Endothelial cell (in vitro differentiated cells): ENCODE results near the gene PXDN. TPM values are rescaled to one million over a fixed set of nuclear protein-coding genes. Genes with fewer than 3 reads are reported as not detected.

Source experiments
- DNase-seq: peaks from one replicate; pipeline ENCODE4 v3.0.0; 2021; ENCODE audit warnings: low spot score
- H3K27ac Mint-ChIP-seq: one replicate; pipeline ENCODE4 v1.8.0; 2021; ENCODE audit warnings: mixed read lengths, inconsistent platforms; ENCODE audit not compliant: unreplicated experiment
- H3K27me3 Mint-ChIP-seq: one replicate; pipeline ENCODE4 v1.8.0; 2021; ENCODE audit warnings: mild to moderate bottlenecking, moderate library complexity, mixed read lengths, inconsistent platforms; ENCODE audit not compliant: unreplicated experiment
- H3K36me3 Mint-ChIP-seq: one replicate; pipeline ENCODE4 v1.8.0; 2021; ENCODE audit warnings: mild to moderate bottlenecking, low read depth, mixed read lengths, inconsistent platforms; ENCODE audit not compliant: unreplicated experiment
- H3K4me1 Mint-ChIP-seq: one replicate; pipeline ENCODE4 v1.8.0; 2021; ENCODE audit warnings: mild to moderate bottlenecking, mixed read lengths, inconsistent platforms; ENCODE audit not compliant: unreplicated experiment
- H3K4me3 Mint-ChIP-seq: one replicate; pipeline ENCODE4 v1.8.0; 2021; ENCODE audit warnings: mild to moderate bottlenecking, mixed read lengths, inconsistent platforms; ENCODE audit not compliant: unreplicated experiment
- H3K9me3 Mint-ChIP-seq: one replicate; pipeline ENCODE4 v1.8.0; 2021; ENCODE audit warnings: mixed read lengths, inconsistent platforms; ENCODE audit not compliant: unreplicated experiment
- total RNA-seq: library from RNA; stranded (reverse); fragmentation: NEBNext Ultra II Directional; extraction: Animal tissue kit (Norgen Biotek cat#: 25700); gene quantifications from one replicate; pipeline ENCODE4 v1.2.1, GENCODE V29; 2021; ENCODE audit not compliant: unreplicated experiment
- TF ChIP-seq, protein P1 (sequence below): fragments of 200-600 bp; sonication (generic); IDR thresholded peaks from one replicate; pipeline ENCODE4 v1.5.0; 2021; ENCODE audit warnings: antibody characterized with exemption; ENCODE audit not compliant: unreplicated experiment

The PXDN gene
- total RNA-seq, 1 donor from 2014 or later, result 521 TPM

DNA sequence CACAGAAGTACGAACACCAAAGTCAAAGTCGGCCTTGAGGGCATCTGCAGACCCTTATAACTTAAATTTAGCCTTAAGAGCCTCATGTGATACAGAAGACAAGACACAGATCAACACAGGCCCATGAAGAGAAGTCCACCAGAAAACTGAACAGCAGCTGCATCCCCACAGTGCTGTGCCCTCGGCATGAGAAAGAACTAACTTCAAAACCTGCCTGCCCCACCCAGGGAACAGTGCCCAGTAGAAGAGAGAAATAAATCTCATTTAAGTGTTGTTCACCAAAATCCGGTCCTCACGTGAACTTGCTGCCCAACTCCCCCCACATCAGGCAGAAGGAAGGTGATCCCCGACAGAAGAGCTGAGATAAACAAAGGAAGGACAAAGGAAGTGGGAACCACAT lies 73.7 kb downstream of the PXDN start:
- no peak overlapping the region for H3K4me3 Mint-ChIP-seq
- peaks cover 55% of the 10 kb centered on the region for H3K36me3 Mint-ChIP-seq
- H3K9me3 Mint-ChIP-seq, result no peaks in the 10 kb centered on the region
- peaks cover 8% of the 10 kb centered on the region for H3K27me3 Mint-ChIP-seq
- peaks cover 23% of the 10 kb centered on the region for H3K4me1 Mint-ChIP-seq
- TF ChIP-seq, protein P1, sequence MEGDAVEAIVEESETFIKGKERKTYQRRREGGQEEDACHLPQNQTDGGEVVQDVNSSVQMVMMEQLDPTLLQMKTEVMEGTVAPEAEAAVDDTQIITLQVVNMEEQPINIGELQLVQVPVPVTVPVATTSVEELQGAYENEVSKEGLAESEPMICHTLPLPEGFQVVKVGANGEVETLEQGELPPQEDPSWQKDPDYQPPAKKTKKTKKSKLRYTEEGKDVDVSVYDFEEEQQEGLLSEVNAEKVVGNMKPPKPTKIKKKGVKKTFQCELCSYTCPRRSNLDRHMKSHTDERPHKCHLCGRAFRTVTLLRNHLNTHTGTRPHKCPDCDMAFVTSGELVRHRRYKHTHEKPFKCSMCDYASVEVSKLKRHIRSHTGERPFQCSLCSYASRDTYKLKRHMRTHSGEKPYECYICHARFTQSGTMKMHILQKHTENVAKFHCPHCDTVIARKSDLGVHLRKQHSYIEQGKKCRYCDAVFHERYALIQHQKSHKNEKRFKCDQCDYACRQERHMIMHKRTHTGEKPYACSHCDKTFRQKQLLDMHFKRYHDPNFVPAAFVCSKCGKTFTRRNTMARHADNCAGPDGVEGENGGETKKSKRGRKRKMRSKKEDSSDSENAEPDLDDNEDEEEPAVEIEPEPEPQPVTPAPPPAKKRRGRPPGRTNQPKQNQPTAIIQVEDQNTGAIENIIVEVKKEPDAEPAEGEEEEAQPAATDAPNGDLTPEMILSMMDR, result no peak
- DNase-seq, result no peak
- H3K27ac Mint-ChIP-seq, result peak overlapping the region; percentile 16

DNA sequence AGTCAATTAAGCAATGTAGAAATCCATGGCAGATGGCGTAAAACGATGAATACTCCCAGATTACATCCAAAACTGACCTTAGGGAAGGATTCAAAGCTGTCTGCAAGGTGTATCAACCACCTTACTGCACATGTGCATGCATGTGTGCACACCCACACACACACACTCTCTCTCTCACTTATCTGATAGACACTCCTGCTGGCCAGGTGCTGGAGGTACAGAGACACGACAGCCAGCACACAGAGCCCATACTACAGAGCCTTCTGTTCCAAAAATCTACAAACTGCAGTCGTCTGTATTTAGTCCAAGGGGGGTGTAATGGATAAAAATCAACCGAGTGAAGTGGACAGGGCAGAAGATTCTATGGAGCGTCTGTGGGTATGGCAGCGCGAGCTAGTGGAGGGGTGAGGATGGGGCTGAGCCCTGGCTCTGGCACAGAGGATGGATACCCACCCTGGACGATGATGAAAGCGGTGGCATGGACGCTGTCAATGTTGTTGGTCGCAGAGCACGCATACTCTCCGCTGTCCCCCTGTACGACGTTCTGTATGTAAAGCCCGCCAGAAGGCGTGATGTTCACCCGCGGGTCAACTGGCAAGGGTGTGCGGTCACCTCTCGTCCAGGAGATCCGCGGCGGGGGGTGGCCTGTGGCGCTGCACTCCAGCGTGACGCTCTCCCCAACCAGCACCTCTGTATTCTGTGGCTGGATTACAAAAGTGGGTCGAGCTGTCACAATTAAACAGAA lies 78.4 kb downstream of the PXDN start:
- Mint-ChIP-seq H3K4me1 (peaks cover 41% of the 10 kb centered on the region), H3K27me3 (peaks cover 13% of the 10 kb centered on the region), H3K36me3 (peaks cover 67% of the 10 kb centered on the region), H3K9me3 (no peaks in the 10 kb centered on the region), H3K4me3 (no peak overlapping the region), H3K27ac (peak overlapping the region; percentile 68)
- TF ChIP-seq, protein P1, result no peak
- no peak for DNase-seq

DNA sequence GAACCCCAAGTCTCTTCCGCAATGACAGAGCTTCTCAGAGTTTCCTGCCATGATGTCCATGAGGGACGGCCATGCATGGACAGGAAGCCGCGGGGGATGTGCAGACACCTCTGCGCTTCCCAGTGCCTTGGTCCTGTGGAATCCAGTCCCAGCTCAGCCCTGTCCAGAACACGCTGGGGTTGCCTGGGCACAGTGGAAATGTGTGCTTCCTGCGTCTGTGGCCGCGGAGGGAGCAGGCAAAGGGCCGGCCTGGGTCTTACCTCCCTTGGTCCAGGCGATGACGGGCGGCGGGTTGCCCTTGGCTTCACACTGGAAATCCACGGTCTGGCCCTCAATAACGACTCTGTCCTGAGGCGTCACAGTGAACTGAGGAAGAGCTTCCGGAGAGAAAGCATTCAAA lies 79.6 kb downstream of the PXDN start:
- peaks cover 72% of the 10 kb centered on the region for H3K36me3 Mint-ChIP-seq
- no peak for DNase-seq

DNA sequence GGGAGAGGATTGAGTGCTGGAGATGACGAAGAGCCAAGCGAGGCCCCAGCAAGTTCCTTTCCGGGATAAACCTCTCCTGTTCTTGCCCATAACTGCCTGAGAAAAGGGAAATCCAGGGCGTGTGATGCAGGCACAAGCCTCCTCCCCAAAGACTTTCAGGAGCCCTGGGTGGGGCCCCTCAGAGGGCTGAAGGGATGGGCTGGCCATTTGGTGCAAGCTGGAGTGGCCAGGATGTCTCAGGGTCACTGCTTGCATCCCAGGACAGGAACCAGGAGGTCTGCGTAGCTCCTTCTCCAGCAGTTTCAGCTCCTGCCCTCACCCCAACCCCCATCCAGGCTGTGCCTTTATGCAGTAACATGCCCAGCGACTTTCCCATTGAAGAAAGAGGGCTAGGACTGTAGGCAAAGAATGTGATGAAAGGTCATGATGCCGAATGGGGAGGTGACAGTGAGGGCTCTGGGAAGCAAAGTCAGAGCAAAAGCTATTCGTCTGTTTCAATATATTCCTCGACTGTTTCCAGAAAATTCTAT lies 80.2 kb downstream of the PXDN start:
- DNase-seq, result no peak
- TF ChIP-seq, protein P1, result no peak
- Mint-ChIP-seq H3K4me1 (peaks cover 30% of the 10 kb centered on the region), H3K4me3 (no peak overlapping the region), H3K27ac (peak overlapping the region; percentile 52), H3K9me3 (no peaks in the 10 kb centered on the region), H3K27me3 (peaks cover 16% of the 10 kb centered on the region), H3K36me3 (peaks cover 73% of the 10 kb centered on the region)

More for the DNA sequence above, 79.6 kb downstream of the PXDN start:
- TF ChIP-seq, protein P1, result no peak
- H3K9me3 Mint-ChIP-seq, result no peaks in the 10 kb centered on the region
- peaks cover 30% of the 10 kb centered on the region for H3K4me1 Mint-ChIP-seq
- H3K27ac Mint-ChIP-seq, result peak overlapping the region; percentile 68
- peak overlapping the region; percentile 70 for H3K4me3 Mint-ChIP-seq
- peaks cover 15% of the 10 kb centered on the region for H3K27me3 Mint-ChIP-seq

DNA sequence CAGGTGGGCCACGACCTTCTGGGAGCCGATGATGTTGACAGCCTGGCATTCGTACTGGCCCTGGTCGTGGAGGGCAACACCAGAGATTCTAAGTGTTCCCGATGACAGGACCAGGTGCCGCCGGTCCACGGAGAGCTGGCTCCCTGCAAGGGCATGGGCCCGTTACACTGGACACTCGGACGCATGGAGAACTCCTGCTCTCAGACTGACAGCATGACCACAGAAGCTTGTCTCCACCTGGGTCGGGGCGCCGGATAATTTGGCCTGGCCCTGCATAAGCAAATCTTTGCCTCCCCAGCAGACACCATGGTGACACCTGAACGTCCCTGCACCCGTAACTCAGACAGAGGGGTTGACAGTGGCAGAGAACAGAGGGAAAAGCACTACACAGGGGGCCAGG lies 80.7 kb downstream of the PXDN start:
- peak overlapping the region; percentile 52 for H3K27ac Mint-ChIP-seq
- TF ChIP-seq, protein P1, result no peak
- DNase-seq, result no peak
- peaks cover 68% of the 10 kb centered on the region for H3K36me3 Mint-ChIP-seq
- H3K9me3 Mint-ChIP-seq, result no peaks in the 10 kb centered on the region
- peaks cover 35% of the 10 kb centered on the region for H3K4me1 Mint-ChIP-seq
- H3K27me3 Mint-ChIP-seq, result peaks cover 16% of the 10 kb centered on the region
- peak overlapping the region; percentile 73 for H3K4me3 Mint-ChIP-seq
